Adipocyte (in vitro differentiated cells): ENCODE data around the gene OIP5.

Source experiments
- DNase-seq: peaks from one replicate; pipeline ENCODE4 v3.0.0-alpha.2; 2015; ENCODE audit warnings: low read depth
- H3K27me3 ChIP-seq: replicated peaks from 2 replicates; pipeline ENCODE4 v1.7.0; 2013; ENCODE audit warnings: mild to moderate bottlenecking, low read length, moderate library complexity; ENCODE audit not compliant: control insufficient read depth, insufficient read depth
- H3K36me3 ChIP-seq: 2 replicates; pipeline ENCODE4 v1.7.0; 2013; ENCODE audit warnings: low read length, mild to moderate bottlenecking, moderate library complexity; ENCODE audit not compliant: control insufficient read depth, insufficient read depth, severe bottlenecking
- H3K4me1 ChIP-seq: 2 replicates; pipeline ENCODE4 v1.7.0; 2013; ENCODE audit warnings: mild to moderate bottlenecking, low read length, moderate library complexity; ENCODE audit not compliant: control insufficient read depth, insufficient read depth
- H3K4me3 ChIP-seq: 2 replicates; pipeline ENCODE4 v1.7.0; 2013; ENCODE audit warnings: mild to moderate bottlenecking, low read length, moderate library complexity
- H3K9ac ChIP-seq: 2 replicates; pipeline ENCODE4 v1.7.0; 2013; ENCODE audit warnings: mild to moderate bottlenecking, low read length, moderate library complexity
- H3K9me3 ChIP-seq: 2 replicates; pipeline ENCODE4 v1.7.0; 2013; ENCODE audit warnings: mild to moderate bottlenecking, low read length, moderate library complexity; ENCODE audit not compliant: control insufficient read depth

OIP5 gene

GRCh38 chr15:41332194-41333025 is at the start of gene OIP5, which contains the start of gene NUSAP1:
OIP5 (minus strand) TSS chr15:41332591; CDS start chr15:41332561, 30 bp downstream.
NUSAP1 (plus strand) TSS chr15:41332881; CDS start chr15:41332958, 77 bp downstream.
- H3K36me3 ChIP-seq, result no peaks in the 10 kb centered on the region
- no peaks in the 10 kb centered on the region for H3K27me3 ChIP-seq
- peak; percentile 100 for DNase-seq
- H3K4me1 ChIP-seq, result peaks cover 10% of the 10 kb centered on the region
- H3K9ac ChIP-seq, result peak within 1 kb of the TSS; percentile 78
- no peaks in the 10 kb centered on the region for H3K9me3 ChIP-seq
- H3K4me3 ChIP-seq, result peak within 1 kb of the TSS; percentile 97

GRCh38 chr15:41377978-41378377 is 45.6 kb upstream of the OIP5 start:
- no peak for DNase-seq
- Histone ChIP-seq H3K9me3 (no peaks in the 10 kb centered on the region), H3K4me3 (no peak overlapping the region), H3K27me3 (no peaks in the 10 kb centered on the region), H3K4me1 (no peaks in the 10 kb centered on the region), H3K9ac (no peak overlapping the region), H3K36me3 (no peaks in the 10 kb centered on the region)

DNA sequence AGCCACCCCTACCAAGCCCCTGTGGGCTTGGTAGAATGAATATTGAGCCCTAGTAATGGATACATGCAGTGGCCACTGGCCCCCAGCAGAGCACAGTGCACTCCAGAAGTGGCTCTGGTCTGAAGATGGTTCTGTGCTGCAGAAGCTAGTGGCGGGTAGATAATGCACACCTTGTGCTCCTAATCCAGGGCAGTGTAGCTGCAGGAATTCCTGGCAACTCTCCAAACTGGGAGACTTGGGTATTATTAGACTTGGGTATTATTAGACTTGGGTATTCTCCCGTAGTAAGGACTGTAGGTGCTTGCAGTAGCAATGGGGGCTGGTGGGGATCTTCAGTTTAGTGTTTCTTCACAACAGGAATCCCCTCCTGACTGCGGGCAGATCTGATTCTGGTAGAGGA is 35.0 kb upstream of the OIP5 start:
- H3K4me1 ChIP-seq, result no peaks in the 10 kb centered on the region
- no peak overlapping the region for H3K9ac ChIP-seq
- no peaks in the 10 kb centered on the region for H3K36me3 ChIP-seq
- no peaks in the 10 kb centered on the region for H3K27me3 ChIP-seq
- no peaks in the 10 kb centered on the region for H3K9me3 ChIP-seq
- no peak for DNase-seq
- H3K4me3 ChIP-seq, result no peak overlapping the region

- Histone ChIP-seq H3K36me3 (no peaks in the 10 kb centered on the region), H3K27me3 (no peaks in the 10 kb centered on the region), H3K9me3 (no peaks in the 10 kb centered on the region), H3K9ac (no peak overlapping the region), H3K4me1 (no peaks in the 10 kb centered on the region), H3K4me3 (no peak overlapping the region)
- DNase-seq, result no peak
These were observed 22.0 kb upstream of the OIP5 start for GRCh38 chr15:41354371-41354770.

DNA sequence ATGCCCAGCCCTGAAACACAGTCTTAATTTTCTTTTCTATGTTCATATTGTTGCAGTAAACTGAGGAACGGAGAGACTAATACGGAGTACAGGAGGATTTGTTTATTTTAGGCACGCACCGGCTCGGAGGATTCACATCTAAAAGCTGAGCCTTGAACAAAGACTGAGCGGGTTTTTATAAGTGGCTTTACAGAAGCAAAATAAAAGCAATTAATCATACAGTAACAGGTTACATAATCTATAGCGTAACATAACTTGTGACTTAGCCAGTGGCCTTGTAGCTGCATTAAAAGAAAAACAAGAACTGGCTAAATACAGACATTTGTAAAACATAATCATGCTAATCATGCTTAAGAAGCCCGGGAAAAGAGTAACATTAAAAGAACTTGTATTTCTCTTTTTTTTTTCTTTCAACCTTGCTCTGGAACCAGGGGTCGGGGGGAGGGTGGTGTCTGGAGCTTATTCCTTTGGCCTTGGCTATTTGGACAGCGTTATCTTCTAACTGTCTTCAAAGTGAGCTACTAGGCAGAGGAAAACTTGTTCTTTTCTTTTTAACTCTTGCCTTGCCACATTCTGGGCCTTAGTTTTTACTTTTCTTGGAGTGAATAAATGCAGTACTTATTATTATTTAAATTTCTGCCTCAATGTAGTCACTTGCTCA is 17.8 kb upstream of the OIP5 start:
- Histone ChIP-seq H3K4me1 (no peaks in the 10 kb centered on the region), H3K36me3 (no peaks in the 10 kb centered on the region), H3K9me3 (no peaks in the 10 kb centered on the region), H3K27me3 (no peaks in the 10 kb centered on the region), H3K4me3 (no peak overlapping the region), H3K9ac (no peak overlapping the region)
- no peak for DNase-seq

DNA sequence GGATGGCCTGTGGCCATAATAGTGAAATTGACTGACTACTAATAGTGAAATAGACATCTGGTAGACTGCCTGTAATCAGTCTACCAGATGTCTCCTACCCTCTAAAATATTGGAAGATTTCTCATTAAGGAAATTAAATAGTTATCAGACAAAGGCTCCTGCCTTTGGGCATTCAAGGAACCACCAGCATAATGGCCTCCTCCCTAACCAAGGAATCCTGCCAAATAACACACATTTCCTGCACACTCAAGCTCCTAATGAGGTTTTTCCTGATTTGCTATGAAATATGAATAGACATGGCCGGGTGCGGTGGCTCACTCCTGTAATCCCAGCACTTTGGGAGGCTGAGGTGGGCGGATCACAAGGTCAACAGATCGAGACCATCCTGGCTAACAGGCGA is 14.8 kb upstream of the OIP5 start:
- Histone ChIP-seq H3K36me3 (no peaks in the 10 kb centered on the region), H3K9me3 (no peaks in the 10 kb centered on the region), H3K4me3 (no peak overlapping the region), H3K4me1 (no peaks in the 10 kb centered on the region), H3K27me3 (no peaks in the 10 kb centered on the region), H3K9ac (no peak overlapping the region)
- no peak for DNase-seq

DNA sequence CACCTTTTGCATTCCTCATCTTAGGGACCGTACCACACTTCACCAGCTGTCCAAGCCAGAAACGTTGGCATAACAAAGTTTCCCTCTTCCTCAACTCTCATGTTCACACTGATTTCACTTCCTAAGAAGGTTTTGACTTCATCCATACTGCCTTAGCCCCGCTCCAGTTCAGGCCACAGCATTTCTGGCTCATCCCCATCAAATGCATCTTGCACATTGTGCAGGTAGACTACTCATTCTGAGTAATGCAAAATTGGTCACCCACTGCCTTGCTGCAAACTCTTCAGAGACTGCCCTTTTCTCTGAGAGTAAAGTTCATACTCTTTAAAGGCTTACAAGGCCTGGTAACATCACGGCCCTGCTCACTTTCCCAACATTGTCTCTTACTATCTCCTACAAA is 9.1 kb upstream of the OIP5 start:
- DNase-seq, result no peak
- H3K9me3 ChIP-seq, result no peaks in the 10 kb centered on the region
- no peaks in the 10 kb centered on the region for H3K27me3 ChIP-seq
- no peak overlapping the region for H3K4me3 ChIP-seq
- H3K4me1 ChIP-seq, result no peaks in the 10 kb centered on the region
- H3K9ac ChIP-seq, result no peak overlapping the region
- no peaks in the 10 kb centered on the region for H3K36me3 ChIP-seq

GRCh38 chr15:41340189-41340695 is 7.9 kb upstream of the OIP5 start:
- Histone ChIP-seq H3K4me1 (no peaks in the 10 kb centered on the region), H3K9me3 (no peaks in the 10 kb centered on the region), H3K36me3 (no peaks in the 10 kb centered on the region), H3K27me3 (no peaks in the 10 kb centered on the region), H3K4me3 (no peak overlapping the region), H3K9ac (no peak overlapping the region)
- no peak for DNase-seq

DNA sequence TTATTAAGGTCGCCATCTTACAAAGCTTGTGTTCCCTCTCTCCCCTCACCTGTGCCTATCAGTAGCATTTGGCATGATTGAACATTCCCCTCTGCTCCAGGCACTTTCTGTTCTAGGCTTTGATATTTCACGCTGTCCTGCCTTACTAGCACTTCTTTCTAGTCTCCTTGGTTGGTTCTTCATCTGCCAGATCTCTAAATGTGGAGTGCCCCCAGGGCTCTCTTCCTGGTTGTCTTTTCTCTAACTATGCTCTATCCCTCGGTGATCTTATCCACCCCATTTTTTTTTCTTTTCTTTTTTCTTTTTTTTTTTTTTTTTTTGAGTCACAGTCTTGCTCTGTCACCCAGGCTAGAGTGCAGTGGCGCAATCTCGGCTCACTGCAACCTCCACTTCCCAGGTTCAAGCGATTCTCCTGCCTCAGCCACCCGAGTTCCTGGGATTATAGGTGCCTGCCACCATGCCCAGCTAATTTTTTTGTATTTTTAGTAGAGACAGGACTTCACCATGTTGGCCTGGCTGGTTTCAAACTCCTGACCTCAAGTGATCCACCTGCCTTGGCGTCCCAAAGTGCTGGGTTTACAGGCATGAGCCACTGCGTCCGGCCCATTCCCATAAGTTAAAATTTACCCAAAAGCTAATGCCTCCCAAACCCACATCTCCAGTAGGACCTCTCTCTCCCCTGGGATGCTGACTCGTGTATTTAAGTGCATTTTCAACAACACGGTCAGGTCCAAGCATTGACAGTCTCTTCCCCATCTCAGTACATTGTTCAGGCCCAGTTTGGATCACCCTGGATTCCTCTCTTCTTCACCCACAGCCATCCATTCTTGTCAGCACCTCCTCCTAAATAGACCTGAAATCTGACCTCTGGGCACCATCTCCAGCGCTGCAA is 5.5 kb upstream of the OIP5 start:
- H3K9ac ChIP-seq, result no peak overlapping the region
- DNase-seq, result no peak
- H3K36me3 ChIP-seq, result no peaks in the 10 kb centered on the region
- no peak overlapping the region for H3K4me3 ChIP-seq
- peaks cover 7% of the 10 kb centered on the region for H3K4me1 ChIP-seq
- no peaks in the 10 kb centered on the region for H3K9me3 ChIP-seq
- H3K27me3 ChIP-seq, result no peaks in the 10 kb centered on the region

DNA sequence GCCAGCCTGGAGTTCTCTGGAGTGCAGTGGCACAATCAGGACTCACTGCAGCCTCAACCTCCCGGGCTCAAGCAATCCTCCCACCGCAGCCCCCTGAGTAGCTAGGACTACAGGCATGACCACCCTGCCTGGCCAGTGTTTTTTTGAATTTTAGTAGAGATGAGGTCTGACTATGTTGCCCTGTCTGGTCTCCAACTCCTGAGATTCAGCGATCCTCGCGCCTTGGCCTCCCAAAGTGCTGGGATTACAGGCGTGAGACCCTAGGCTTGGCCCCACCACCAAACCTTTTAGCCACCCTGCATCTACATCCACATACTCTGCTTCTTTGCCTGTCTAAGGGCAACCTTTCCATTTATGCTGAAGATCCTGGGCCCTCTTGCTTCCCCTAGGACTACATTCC is 4.7 kb upstream of the OIP5 start:
- Histone ChIP-seq H3K9me3 (no peaks in the 10 kb centered on the region), H3K36me3 (no peaks in the 10 kb centered on the region), H3K27me3 (no peaks in the 10 kb centered on the region), H3K4me3 (no peak overlapping the region), H3K9ac (no peak overlapping the region), H3K4me1 (peaks cover 7% of the 10 kb centered on the region)
- no peak for DNase-seq

GRCh38 chr15:41336549-41336948 is 4.2 kb upstream of the OIP5 start:
- Histone ChIP-seq H3K9ac (no peak overlapping the region), H3K4me3 (no peak overlapping the region), H3K4me1 (peaks cover 10% of the 10 kb centered on the region), H3K27me3 (no peaks in the 10 kb centered on the region), H3K9me3 (no peaks in the 10 kb centered on the region), H3K36me3 (no peaks in the 10 kb centered on the region)
- DNase-seq, result no peak
